ENCODE data around the gene OR10A4. TPM values are rescaled to one million over a fixed set of nuclear protein-coding genes. Genes with fewer than 3 reads are reported as not detected.

OR10A4 gene
- total and polyA plus RNA-seq, 2 donors (not counting 3 experiments of a cell fraction or from before 2014, with no cell fraction given), result not detected

DNA sequence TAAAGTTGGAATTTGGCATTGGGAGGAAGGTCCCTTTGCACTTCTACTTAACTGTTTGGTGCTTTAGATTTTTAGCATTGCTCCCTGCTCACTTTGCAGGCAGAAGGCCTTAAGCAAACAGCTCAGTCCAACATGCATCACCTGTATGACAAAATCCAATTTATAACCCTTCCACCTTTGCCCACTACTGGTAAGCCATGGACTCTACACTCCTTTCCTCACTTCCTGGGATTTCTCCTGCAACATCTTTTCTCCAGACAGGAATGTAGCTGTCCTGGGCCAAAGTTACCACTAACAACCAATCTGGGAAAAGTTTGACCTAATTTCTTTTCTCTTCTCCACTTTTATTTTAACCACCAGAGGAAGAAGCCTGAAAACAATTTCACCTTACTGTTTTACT is 17.7 kb downstream of the OR10A4 start:
- H3K4me3 ChIP-seq (replicated peaks in 1 of 3; ENCODE audit: insufficient read depth in 1 of 3, low read depth in 1 of 3, low read length in 3 of 3), result no peak overlapping the region
- H3K27me3 ChIP-seq (ENCODE audit: control insufficient read depth in 2 of 2, insufficient read depth in 2 of 2, low read length in 2 of 2), result no peaks in the 10 kb centered on the region
- H3K4me1 ChIP-seq (ENCODE audit: control insufficient read depth, extremely low read depth, insufficient read depth, low read length), result no peaks in the 10 kb centered on the region
- H3K4me2 ChIP-seq (ENCODE audit: insufficient read depth, low read length), result no peak overlapping the region
- dilution Hi-C loops (cut with MboI; ENCODE audit: extremely low pct_ligation_motif_present, low sequenced_read_pairs), result no loop called here
- no peaks in the 10 kb centered on the region for H4K20me1 ChIP-seq (replicated peaks; ENCODE audit: control insufficient read depth, extremely low read depth, insufficient read depth, low read length)
- H3K9me1 ChIP-seq (replicated peaks; ENCODE audit: control insufficient read depth, extremely low read depth, insufficient read depth, low read length), result no peaks in the 10 kb centered on the region
- no peak overlapping the region for H2AFZ ChIP-seq (ENCODE audit: low read depth, low read length)
- H3K36me3 ChIP-seq (ENCODE audit: control insufficient read depth in 2 of 2, extremely low read depth in 1 of 2, insufficient read depth in 2 of 2, low read length in 2 of 2), result no peaks in the 10 kb centered on the region
- DNase-seq (ENCODE audit: low read depth, low spot score) (no peak), FAIRE-seq (no peak)
- no TSS peak for BruUV-seq (replicated peaks)
- ChIA-PET CTCF (no interaction called here), POLR2A (no interaction called here)
- intact Hi-C loops (cut with micrococcal nuclease), result no loop called here
- no peaks in the 10 kb centered on the region for H3K9me3 ChIP-seq (replicated peaks; ENCODE audit: control insufficient read depth, insufficient read depth, low read length)
- H3K79me2 ChIP-seq (ENCODE audit: control insufficient read depth, insufficient read depth, low read length), result no peaks in the 10 kb centered on the region
- no peak overlapping the region for H3K27ac ChIP-seq (ENCODE audit: insufficient read depth, low read depth, low read length)
- H3K9ac ChIP-seq (replicated peaks; ENCODE audit: extremely low read depth, insufficient read depth, low read length), result no peak overlapping the region
- TF ChIP-seq GATA2 (IDR thresholded peaks at IDR 0.05; ENCODE audit: insufficient read depth, insufficient read length, low read depth, low read length) (no peak), MYC (IDR thresholded peaks at IDR 0.05; ENCODE audit: low read depth, low read length) (no peak), CTCF (IDR thresholded peaks at IDR 0.05; ENCODE audit: extremely low read depth in 1 of 2, insufficient read depth in 1 of 2, low read depth in 1 of 2, low read length in 2 of 2) (no peak), JUN (IDR thresholded peaks at IDR 0.05; ENCODE audit: borderline replicate concordance, insufficient read depth, insufficient read length, low read depth) (no peak), POLR2A (IDR thresholded peaks at IDR 0.05; ENCODE audit: low read depth, low read length) (no peak)
- TF ChIP-seq, protein P1, sequence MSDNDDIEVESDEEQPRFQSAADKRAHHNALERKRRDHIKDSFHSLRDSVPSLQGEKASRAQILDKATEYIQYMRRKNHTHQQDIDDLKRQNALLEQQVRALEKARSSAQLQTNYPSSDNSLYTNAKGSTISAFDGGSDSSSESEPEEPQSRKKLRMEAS (IDR thresholded peaks at IDR 0.05; ENCODE audit: insufficient read depth, insufficient read length), result no peak

GRCh38 chr11:6895010-6895409 is 18.6 kb downstream of the OR10A4 start:
- no peaks in the 10 kb centered on the region for H3K4me1 ChIP-seq (ENCODE audit: control insufficient read depth, extremely low read depth, insufficient read depth, low read length)
- intact Hi-C loops (cut with micrococcal nuclease) (no loop called here), dilution Hi-C loops (cut with MboI; ENCODE audit: extremely low pct_ligation_motif_present, low sequenced_read_pairs) (no loop called here)
- H3K27me3 ChIP-seq (ENCODE audit: control insufficient read depth in 2 of 2, insufficient read depth in 2 of 2, low read length in 2 of 2), result no peaks in the 10 kb centered on the region
- POLR2A ChIA-PET, result no interaction called here
- H2AFZ ChIP-seq (ENCODE audit: low read depth, low read length), result no peak overlapping the region
- CTCF ChIA-PET, result no interaction called here
- H3K4me2 ChIP-seq (ENCODE audit: insufficient read depth, low read length), result no peak overlapping the region
- FAIRE-seq, result no peak
- H3K4me3 ChIP-seq (replicated peaks in 1 of 3; ENCODE audit: insufficient read depth in 1 of 3, low read depth in 1 of 3, low read length in 3 of 3), result no peak overlapping the region
- no peaks in the 10 kb centered on the region for H4K20me1 ChIP-seq (replicated peaks; ENCODE audit: control insufficient read depth, extremely low read depth, insufficient read depth, low read length)
- H3K27ac ChIP-seq (ENCODE audit: insufficient read depth, low read depth, low read length), result no peak overlapping the region
- no peak for TF ChIP-seq FOS (IDR thresholded peaks at IDR 0.05; ENCODE audit: borderline replicate concordance, insufficient read depth, low read length)
- TF ChIP-seq, protein P1 (IDR thresholded peaks at IDR 0.05; ENCODE audit: insufficient read depth, insufficient read length), result no peak
- TF ChIP-seq POLR2AphosphoS5 (IDR thresholded peaks at IDR 0.05; ENCODE audit: insufficient read depth, low read depth, low read length), result no peak
- TF ChIP-seq GATA2 (IDR thresholded peaks at IDR 0.05; ENCODE audit: insufficient read depth, insufficient read length, low read depth, low read length), result no peak
- no peak for TF ChIP-seq POLR2A (IDR thresholded peaks at IDR 0.05; ENCODE audit: low read depth, low read length)
- TF ChIP-seq EZH2 (IDR thresholded peaks at IDR 0.05; ENCODE audit: borderline replicate concordance, low read depth, low read length, severe bottlenecking), result no peak
- TF ChIP-seq CTCF (IDR thresholded peaks at IDR 0.05; ENCODE audit: extremely low read depth in 1 of 2, insufficient read depth in 1 of 2, low read depth in 1 of 2, low read length in 2 of 2), result no peak
- TF ChIP-seq MYC (IDR thresholded peaks at IDR 0.05; ENCODE audit: low read depth, low read length), result no peak
- TF ChIP-seq JUN (IDR thresholded peaks at IDR 0.05; ENCODE audit: borderline replicate concordance, insufficient read depth, insufficient read length, low read depth), result no peak
- H3K9ac ChIP-seq (replicated peaks; ENCODE audit: extremely low read depth, insufficient read depth, low read length), result no peak overlapping the region
- H3K36me3 ChIP-seq (ENCODE audit: control insufficient read depth in 2 of 2, extremely low read depth in 1 of 2, insufficient read depth in 2 of 2, low read length in 2 of 2), result no peaks in the 10 kb centered on the region
- DNase-seq (ENCODE audit: low read depth, low spot score), result no peak
- H3K79me2 ChIP-seq (ENCODE audit: control insufficient read depth, insufficient read depth, low read length), result no peaks in the 10 kb centered on the region
- BruUV-seq (replicated peaks), result no TSS peak
- no peaks in the 10 kb centered on the region for H3K9me1 ChIP-seq (replicated peaks; ENCODE audit: control insufficient read depth, extremely low read depth, insufficient read depth, low read length)
- no peaks in the 10 kb centered on the region for H3K9me3 ChIP-seq (replicated peaks; ENCODE audit: control insufficient read depth, insufficient read depth, low read length)
